IMR-90 (cell line): ENCODE data around the gene FDCSP. TPM values are rescaled to one million over a fixed set of nuclear protein-coding genes. Genes with fewer than 3 reads are reported as not detected.

ENCODE experiments used
- ATAC-seq: fragments of 200-7000 bp; cut with Tn5 transposase; 2 replicates; pipeline ENCODE4 v1.9.1; 2020; ENCODE audit warnings: low read depth, mild to moderate bottlenecking, moderate library complexity
- BruUV-seq: library from RNA; stranded (reverse); fragments of 400-500 nt; replicated peaks from 2 replicates; lab custom pipeline; 2021; lab: Mats Ljungman, UMichigan
- CTCF ChIA-PET: fragments of 300-600 bp; formaldehyde crosslinking; extraction: SDS; loops from one replicate; lab custom pipeline; 2021; ENCODE audit warnings: antibody characterized with exemption; lab: Yijun Ruan, JAX
- POLR2A ChIA-PET: fragments of 300-600 bp; sonication (Branson Sonifier 250); formaldehyde crosslinking; loops from one replicate; lab custom pipeline; 2022; ENCODE audit warnings: antibody characterized with exemption; ENCODE audit not compliant: unreplicated experiment; lab: Charles Lee
- DNase-seq: peaks from one replicate; pipeline ENCODE4 v3.0.0; 2013
- H2AFZ ChIP-seq: replicated peaks from 2 replicates; pipeline ENCODE3; 2013; ENCODE audit warnings: low read length, mild to moderate bottlenecking; ENCODE audit not compliant: poor library complexity
- H2AK5ac ChIP-seq: 2 replicates; pipeline ENCODE4 v1.6.1; 2013; ENCODE audit warnings: low read depth, low read length, inconsistent platforms
- H2AK9ac ChIP-seq: replicated peaks from 2 replicates; pipeline ENCODE3; 2013; ENCODE audit warnings: mild to moderate bottlenecking, low read depth, low read length, moderate library complexity; ENCODE audit not compliant: poor library complexity
- H2BK120ac ChIP-seq: 2 replicates; pipeline ENCODE4 v1.6.1; 2013; ENCODE audit warnings: low read depth, low read length, inconsistent platforms
- H2BK15ac ChIP-seq: 3 replicates; pipeline ENCODE4 v1.6.1; 2013; ENCODE audit warnings: low read depth, low read length, inconsistent platforms
- H2BK20ac ChIP-seq: 2 replicates; pipeline ENCODE4 v1.6.1; 2013; ENCODE audit warnings: low read depth, mild to moderate bottlenecking, inconsistent platforms, low read length, moderate library complexity
- H2BK5ac ChIP-seq: 2 replicates; pipeline ENCODE4 v1.6.1; 2013; ENCODE audit warnings: mild to moderate bottlenecking, low read depth, low read length, inconsistent platforms; ENCODE audit not compliant: poor library complexity, severe bottlenecking
- H3K14ac ChIP-seq: replicated peaks from 2 replicates; pipeline ENCODE4 v1.6.1; 2013; ENCODE audit warnings: low read depth, low read length, inconsistent platforms
- H3K18ac ChIP-seq: 2 replicates; pipeline ENCODE4 v1.6.1; 2013; ENCODE audit warnings: low read depth, low read length, control low read depth
- H3K23ac ChIP-seq: 2 replicates; pipeline ENCODE4 v1.6.1; 2013; ENCODE audit warnings: low read depth, low read length, inconsistent platforms
- H3K27ac ChIP-seq: 2 replicates; pipeline ENCODE4 v1.5.1; 2013; ENCODE audit warnings: mild to moderate bottlenecking, control low read depth, low read length; ENCODE audit not compliant: insufficient read depth
- H3K27me3 ChIP-seq: 2 replicates; pipeline ENCODE4 v1.6.1; 2013; ENCODE audit warnings: low read length; ENCODE audit not compliant: control insufficient read depth, insufficient read depth
- H3K36me3 ChIP-seq: 2 replicates; pipeline ENCODE4 v1.6.1; 2013; ENCODE audit warnings: low read length, mixed read lengths; ENCODE audit not compliant: control insufficient read depth, insufficient read depth
- H3K4ac ChIP-seq: 2 replicates; pipeline ENCODE4 v1.6.1; 2013; ENCODE audit warnings: low read depth, low read length, inconsistent platforms
- H3K4me1 ChIP-seq: 2 replicates; pipeline ENCODE4 v1.6.1; 2013; ENCODE audit warnings: low read length, mixed read lengths; ENCODE audit not compliant: control insufficient read depth, insufficient read depth
- H3K4me2 ChIP-seq: 2 replicates; pipeline ENCODE4 v1.6.1; 2013; ENCODE audit warnings: low read depth, mild to moderate bottlenecking, control low read depth, low read length, moderate library complexity
- H3K4me3 ChIP-seq: 2 replicates; pipeline ENCODE4 v1.5.1; 2013; ENCODE audit warnings: low read depth, mild to moderate bottlenecking, control low read depth, low read length, moderate library complexity; ENCODE audit not compliant: insufficient read depth
- H3K56ac ChIP-seq: 2 replicates; pipeline ENCODE4 v1.6.1; 2013; ENCODE audit warnings: low read length, inconsistent platforms; ENCODE audit not compliant: insufficient read depth; ENCODE audit errors: extremely low read depth
- H3K79me1 ChIP-seq, 2 experiments: 2 replicates each; pipeline ENCODE4 v1.6.1; 2013; ENCODE audit warnings: low read length in 2 of 2, inconsistent platforms in 1 of 2, low read depth in 1 of 2
- H3K9ac ChIP-seq: 2 replicates; pipeline ENCODE4 v1.6.1; 2013; ENCODE audit warnings: low read depth, low read length, control low read depth
- H3K9me1 ChIP-seq: 2 replicates; pipeline ENCODE4 v1.6.1; 2013; ENCODE audit warnings: low read length, inconsistent platforms; ENCODE audit not compliant: insufficient read depth
- H3K9me3 ChIP-seq: 2 replicates; pipeline ENCODE4 v1.6.1; 2013; ENCODE audit warnings: low read length; ENCODE audit not compliant: control insufficient read depth, insufficient read depth
- H4K20me1 ChIP-seq: 2 replicates; pipeline ENCODE4 v1.6.1; 2013; ENCODE audit warnings: low read length, inconsistent platforms; ENCODE audit not compliant: insufficient read depth
- H4K5ac ChIP-seq: 2 replicates; pipeline ENCODE4 v1.6.1; 2013; ENCODE audit warnings: mild to moderate bottlenecking, low read depth, low read length, control low read depth
- H4K8ac ChIP-seq, 2 experiments: 2 replicates each; pipeline ENCODE4 v1.6.1; 2013; ENCODE audit warnings: low read depth in 2 of 2, low read length in 2 of 2, control low read depth in 1 of 2, inconsistent platforms in 1 of 2
- H4K91ac ChIP-seq: 2 replicates; pipeline ENCODE4 v1.6.1; 2013; ENCODE audit warnings: low read depth, low read length, inconsistent platforms; ENCODE audit not compliant: insufficient read depth
- BHLHE40 ChIP-seq: fragments of 150-350 bp; IDR thresholded peaks from 2 replicates; pipeline ENCODE4 v1.6.1; 2016; ENCODE audit warnings: mild to moderate bottlenecking, low read depth, low read length
- CEBPB ChIP-seq: IDR thresholded peaks from 2 replicates; pipeline ENCODE4 v1.6.1; 2012; ENCODE audit warnings: low read depth, low read length, improper control_type of control experiment
- CHD1 ChIP-seq: IDR thresholded peaks from 2 replicates; pipeline ENCODE4 v1.6.1; 2012; ENCODE audit warnings: low read depth, low read length, improper control_type of control experiment
- FOS ChIP-seq: fragments of 150-350 bp; IDR thresholded peaks from 2 replicates; pipeline ENCODE4 v1.6.1; 2016; ENCODE audit warnings: low read depth, low read length
- MAFK ChIP-seq: IDR thresholded peaks from 2 replicates; pipeline ENCODE4 v1.6.1; 2012; ENCODE audit warnings: low read depth, low read length, improper control_type of control experiment
- MAZ ChIP-seq: IDR thresholded peaks from 2 replicates; pipeline ENCODE4 v1.6.1; 2012; ENCODE audit warnings: low read depth, mild to moderate bottlenecking, low read length, improper control_type of control experiment, moderate library complexity, borderline replicate concordance
- MXI1 ChIP-seq: IDR thresholded peaks from 2 replicates; pipeline ENCODE4 v1.6.1; 2012; ENCODE audit warnings: low read depth, mild to moderate bottlenecking, low read length, moderate library complexity, borderline replicate concordance
- NFE2L2 ChIP-seq: fragments of 150-350 bp; IDR thresholded peaks from 2 replicates; pipeline ENCODE4 v1.6.1; 2016; ENCODE audit warnings: low read depth, mild to moderate bottlenecking, low read length
- POLR2A ChIP-seq: IDR thresholded peaks from 2 replicates; pipeline ENCODE4 v1.6.1; 2012; ENCODE audit warnings: mild to moderate bottlenecking, low read depth, low read length
- RAD21 ChIP-seq: IDR thresholded peaks from 2 replicates; pipeline ENCODE4 v1.6.1; 2012; ENCODE audit warnings: low read length, improper control_type of control experiment
- RCOR1 ChIP-seq: IDR thresholded peaks from 2 replicates; pipeline ENCODE4 v1.6.1; 2012; ENCODE audit warnings: mild to moderate bottlenecking, low read length, improper control_type of control experiment; ENCODE audit not compliant: insufficient replicate concordance
- RFX5 ChIP-seq: IDR thresholded peaks from 2 replicates; pipeline ENCODE4 v1.8.0; 2012; ENCODE audit warnings: low read depth, mild to moderate bottlenecking, low read length, moderate library complexity
- SMC3 ChIP-seq: fragments of 150-350 bp; IDR thresholded peaks from 2 replicates; pipeline ENCODE4 v1.6.1; 2016; ENCODE audit warnings: low read depth, mild to moderate bottlenecking, antibody characterized with exemption, low read length, moderate library complexity
- WGBS, 2 experiments: methylation state at CpG; one replicate each; pipeline versions ENCODE4 v1.1.5 to v1.1.7; 2013; ENCODE audit warnings: missing lambda C conversion rate in 2 of 2; ENCODE audit not compliant: insufficient read length in 1 of 2; ENCODE audit errors: extremely low coverage in 2 of 2; 5-methylcytosine and 5-hydroxymethylcytosine counted together
- dilution Hi-C: fragments of 300-500 bp; cut with HindIII; formaldehyde crosslinking; loops from one replicate; pipeline ENCODE4 v1.14.3; 2018; ENCODE audit warnings: low sequenced_read_pairs; ENCODE audit not compliant: unreplicated experiment
- in situ Hi-C: fragments of 300-500 bp; cut with MboI; formaldehyde crosslinking; loops from 3 replicates; pipeline ENCODE4 v1.14.3; 2019; ENCODE audit warnings: low sequenced_read_pairs, inconsistent platforms, mixed read lengths
- intact Hi-C: fragments of 100-400 bp; cut with micrococcal nuclease; formaldehyde crosslinking; loops from 2 replicates; pipeline ENCODE4 v1.10.0; 2022
- polyA plus RNA-seq, 3 experiments: library from polyadenylated mRNA; depleted of rRNA; stranded (reverse); fragments of >200 nt; gene quantifications; 2 replicates each; pipeline ENCODE4 v1.2.3, GENCODE V29; 2012; ENCODE audit warnings: low replicate concordance in 1 of 3
- total RNA-seq: library from RNA; depleted of rRNA; stranded (reverse); fragments of >200 nt; gene quantifications from 2 replicates; pipeline ENCODE4 v1.2.3, GENCODE V29; 2012
- TF ChIP-seq, protein P1 (sequence below): conservative IDR thresholded peaks from 2 replicates; pipeline ENCODE4 v1.5.1; 2012; ENCODE audit warnings: mild to moderate bottlenecking, low read depth, low read length, improper control_type of control experiment
- TF ChIP-seq, protein P2 (sequence below): fragments of 150-350 bp; IDR thresholded peaks from 2 replicates; pipeline ENCODE4 v1.6.1; 2016; ENCODE audit warnings: low read depth, mild to moderate bottlenecking, low read length, moderate library complexity, borderline replicate concordance
- TF ChIP-seq, protein P3 (sequence below): fragments of 150-350 bp; IDR thresholded peaks from 2 replicates; pipeline ENCODE4 v1.6.1; 2017; ENCODE audit warnings: mild to moderate bottlenecking, antibody characterized with exemption, low read length, low read depth

The FDCSP gene
- total and polyA plus RNA-seq, 2 of the 4 experiments (the other 2 are of a cell fraction), result not detected

DNA sequence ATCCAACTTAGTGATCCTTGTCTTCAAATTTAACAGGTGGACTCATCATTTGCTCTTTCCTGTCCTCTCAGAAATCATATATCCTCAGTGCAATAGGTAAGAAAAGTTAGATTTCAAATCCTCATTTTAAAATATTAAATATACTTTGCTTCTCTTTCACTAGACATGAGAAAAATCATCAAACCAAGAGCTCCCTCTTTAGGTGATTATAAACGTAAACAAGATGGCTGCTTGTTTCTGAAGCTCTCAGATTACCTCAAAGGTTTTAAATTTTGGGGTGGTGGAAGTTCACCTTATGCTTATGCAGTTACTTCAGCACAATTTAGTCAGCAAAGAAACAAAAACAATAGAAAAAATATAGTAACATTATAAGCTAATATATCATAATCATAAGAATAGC, 43.8 kb downstream of the FDCSP start:
- Histone ChIP-seq H2BK5ac (no peak overlapping the region), H2AK5ac (no peak overlapping the region), H3K4me3 (no peak overlapping the region), H3K4me2 (no peak overlapping the region), H3K27ac (no peak overlapping the region), H2BK120ac (no peak overlapping the region), H2AK9ac (no peak overlapping the region), H3K9me3 (no peaks in the 10 kb centered on the region), H3K9me1 (no peaks in the 10 kb centered on the region), H3K18ac (no peak overlapping the region), H3K4ac (no peak overlapping the region), H3K23ac (no peak overlapping the region), H3K36me3 (no peaks in the 10 kb centered on the region), H3K9ac (no peak overlapping the region), H4K91ac (no peak overlapping the region), H3K79me1 (no peaks in the 10 kb centered on the region), H3K14ac (no peak overlapping the region), H4K8ac (no peak overlapping the region), H3K56ac (no peak overlapping the region), H2BK15ac (no peak overlapping the region), H4K20me1 (no peaks in the 10 kb centered on the region), H2BK20ac (no peak overlapping the region), H2AFZ (no peak overlapping the region), H3K27me3 (no peaks in the 10 kb centered on the region), H3K4me1 (no peaks in the 10 kb centered on the region), H4K5ac (no peak overlapping the region)
- POLR2A ChIA-PET, result no interaction called here
- CTCF ChIA-PET, result no interaction called here
- dilution Hi-C loops (no loop called here), intact Hi-C loops (no loop called here), in situ Hi-C loops (no loop called here)
- no TSS peak for BruUV-seq
- no peak for ATAC-seq
- TF ChIP-seq MXI1, result no peak
- TF ChIP-seq, protein P1, sequence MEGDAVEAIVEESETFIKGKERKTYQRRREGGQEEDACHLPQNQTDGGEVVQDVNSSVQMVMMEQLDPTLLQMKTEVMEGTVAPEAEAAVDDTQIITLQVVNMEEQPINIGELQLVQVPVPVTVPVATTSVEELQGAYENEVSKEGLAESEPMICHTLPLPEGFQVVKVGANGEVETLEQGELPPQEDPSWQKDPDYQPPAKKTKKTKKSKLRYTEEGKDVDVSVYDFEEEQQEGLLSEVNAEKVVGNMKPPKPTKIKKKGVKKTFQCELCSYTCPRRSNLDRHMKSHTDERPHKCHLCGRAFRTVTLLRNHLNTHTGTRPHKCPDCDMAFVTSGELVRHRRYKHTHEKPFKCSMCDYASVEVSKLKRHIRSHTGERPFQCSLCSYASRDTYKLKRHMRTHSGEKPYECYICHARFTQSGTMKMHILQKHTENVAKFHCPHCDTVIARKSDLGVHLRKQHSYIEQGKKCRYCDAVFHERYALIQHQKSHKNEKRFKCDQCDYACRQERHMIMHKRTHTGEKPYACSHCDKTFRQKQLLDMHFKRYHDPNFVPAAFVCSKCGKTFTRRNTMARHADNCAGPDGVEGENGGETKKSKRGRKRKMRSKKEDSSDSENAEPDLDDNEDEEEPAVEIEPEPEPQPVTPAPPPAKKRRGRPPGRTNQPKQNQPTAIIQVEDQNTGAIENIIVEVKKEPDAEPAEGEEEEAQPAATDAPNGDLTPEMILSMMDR, result no peak
- TF ChIP-seq POLR2A, result no peak
- no peak for TF ChIP-seq BHLHE40
- TF ChIP-seq RAD21, result no peak
- no peak for TF ChIP-seq MAFK
- no peak for TF ChIP-seq SMC3
- TF ChIP-seq RFX5, result no peak
- no peak for TF ChIP-seq RCOR1
- no peak for TF ChIP-seq CEBPB
- TF ChIP-seq MAZ, result no peak
- TF ChIP-seq, protein P2, sequence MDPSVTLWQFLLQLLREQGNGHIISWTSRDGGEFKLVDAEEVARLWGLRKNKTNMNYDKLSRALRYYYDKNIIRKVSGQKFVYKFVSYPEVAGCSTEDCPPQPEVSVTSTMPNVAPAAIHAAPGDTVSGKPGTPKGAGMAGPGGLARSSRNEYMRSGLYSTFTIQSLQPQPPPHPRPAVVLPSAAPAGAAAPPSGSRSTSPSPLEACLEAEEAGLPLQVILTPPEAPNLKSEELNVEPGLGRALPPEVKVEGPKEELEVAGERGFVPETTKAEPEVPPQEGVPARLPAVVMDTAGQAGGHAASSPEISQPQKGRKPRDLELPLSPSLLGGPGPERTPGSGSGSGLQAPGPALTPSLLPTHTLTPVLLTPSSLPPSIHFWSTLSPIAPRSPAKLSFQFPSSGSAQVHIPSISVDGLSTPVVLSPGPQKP, result no peak
- TF ChIP-seq NFE2L2, result no peak
- TF ChIP-seq FOS, result no peak
- TF ChIP-seq CHD1, result no peak
- TF ChIP-seq, protein P3, sequence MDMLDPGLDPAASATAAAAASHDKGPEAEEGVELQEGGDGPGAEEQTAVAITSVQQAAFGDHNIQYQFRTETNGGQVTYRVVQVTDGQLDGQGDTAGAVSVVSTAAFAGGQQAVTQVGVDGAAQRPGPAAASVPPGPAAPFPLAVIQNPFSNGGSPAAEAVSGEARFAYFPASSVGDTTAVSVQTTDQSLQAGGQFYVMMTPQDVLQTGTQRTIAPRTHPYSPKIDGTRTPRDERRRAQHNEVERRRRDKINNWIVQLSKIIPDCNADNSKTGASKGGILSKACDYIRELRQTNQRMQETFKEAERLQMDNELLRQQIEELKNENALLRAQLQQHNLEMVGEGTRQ, result no peak
- no peak for DNase-seq
- WGBS, 2 experiments, result no CpG with 5 or more reads among the region's 1 CpG
